HepG2 (cell line): ENCODE results near the gene EPC2.

Experiments used
- MAZ ChIP-seq, 2 experiments: sonication (generic) in 1 of 2; formaldehyde crosslinking in 1 of 2; IDR thresholded peaks; 2 replicates each; pipeline versions ENCODE4 v1.5.0 to v1.6.1; 2012 to 2020; ENCODE audit warnings: low read depth in 2 of 2, mild to moderate bottlenecking in 2 of 2, borderline replicate concordance in 1 of 2, improper control_type of control experiment in 1 of 2, low read length in 1 of 2, missing genetic modification reagents in 1 of 2, moderate library complexity in 1 of 2
- RFX3 ChIP-seq: IDR thresholded peaks from 2 replicates; pipeline ENCODE4 v1.6.1; 2016; ENCODE audit warnings: missing biosample characterization, missing genetic modification reagents
- U2AF1 ChIP-seq: fragments of 200-400 bp; formaldehyde crosslinking; optimal IDR thresholded peaks from 2 replicates; pipeline ENCODE3; 2017; ENCODE audit warnings: mild to moderate bottlenecking, low read depth, low read length
- ZSCAN25 ChIP-seq: sonication (generic); formaldehyde crosslinking; IDR thresholded peaks from 2 replicates; pipeline ENCODE4 v1.8.0; 2022; ENCODE audit warnings: mild to moderate bottlenecking, missing genetic modification reagents
- TF ChIP-seq, protein P1 (sequence below): sonication (generic); formaldehyde crosslinking; conservative IDR thresholded peaks from 2 replicates; pipeline ENCODE4 v1.8.1; 2023; ENCODE audit warnings: missing genetic modification reagents

DNA sequence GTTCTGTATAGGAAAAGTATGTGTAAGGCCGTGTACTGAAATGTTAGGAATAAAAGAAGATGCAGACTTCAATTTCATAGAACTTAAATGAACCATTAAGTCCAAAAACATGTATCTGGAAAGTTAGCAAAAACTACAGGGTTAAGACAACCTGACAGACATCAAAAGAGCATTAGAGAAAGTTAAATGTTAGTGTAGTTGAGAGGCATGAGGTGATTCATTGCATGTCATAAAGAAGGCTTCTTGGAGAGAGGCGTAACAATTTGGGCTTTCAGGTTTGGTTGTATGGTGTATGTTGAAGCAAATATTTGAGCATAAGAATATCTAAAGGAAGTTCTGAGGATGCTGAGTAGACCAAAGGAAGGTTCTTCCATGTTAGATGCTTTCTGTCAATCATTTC lies 6.3 kb downstream of the EPC2 start:
- TF ChIP-seq U2AF1 (no peak), ZSCAN25 (CRISPR knock-in tag) (no peak), MAZ (IDR thresholded peaks at IDR 0.05; ENCODE audit: borderline replicate concordance, low read depth, low read length) (no peak), MAZ (CRISPR knock-in tag; IDR thresholded peaks at IDR 0.05; ENCODE audit: low read depth) (no peak), RFX3 (CRISPR knock-in tag) (no peak)
- TF ChIP-seq, protein P1, sequence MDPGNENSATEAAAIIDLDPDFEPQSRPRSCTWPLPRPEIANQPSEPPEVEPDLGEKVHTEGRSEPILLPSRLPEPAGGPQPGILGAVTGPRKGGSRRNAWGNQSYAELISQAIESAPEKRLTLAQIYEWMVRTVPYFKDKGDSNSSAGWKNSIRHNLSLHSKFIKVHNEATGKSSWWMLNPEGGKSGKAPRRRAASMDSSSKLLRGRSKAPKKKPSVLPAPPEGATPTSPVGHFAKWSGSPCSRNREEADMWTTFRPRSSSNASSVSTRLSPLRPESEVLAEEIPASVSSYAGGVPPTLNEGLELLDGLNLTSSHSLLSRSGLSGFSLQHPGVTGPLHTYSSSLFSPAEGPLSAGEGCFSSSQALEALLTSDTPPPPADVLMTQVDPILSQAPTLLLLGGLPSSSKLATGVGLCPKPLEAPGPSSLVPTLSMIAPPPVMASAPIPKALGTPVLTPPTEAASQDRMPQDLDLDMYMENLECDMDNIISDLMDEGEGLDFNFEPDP (CRISPR knock-in tag), result no peak
